Measurements from ENCODE around the gene CDH2. TPM values are rescaled to one million over a fixed set of nuclear protein-coding genes. Genes with fewer than 3 reads are reported as not detected.

Gene CDH2
- total RNA-seq, 1 experiment from 2014 or later, result 34.0 TPM

DNA sequence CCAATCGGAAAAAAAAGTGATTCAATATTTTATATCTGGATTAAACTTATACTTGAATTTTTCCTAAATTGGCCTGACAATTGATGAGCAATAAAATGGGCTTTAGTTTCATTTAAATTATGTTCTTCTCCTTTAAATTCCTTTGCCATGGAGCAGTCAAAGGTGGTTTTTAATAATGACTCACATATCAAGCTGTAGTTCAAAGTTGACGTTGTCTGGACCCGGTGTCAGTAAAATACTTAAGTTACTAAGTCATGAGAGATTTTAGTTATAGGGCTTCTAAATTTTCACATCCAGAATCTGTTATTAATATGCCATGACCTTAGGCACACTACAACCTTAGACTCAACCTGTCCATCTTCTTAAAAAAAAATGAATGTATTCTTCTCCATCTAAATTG, 62.5 kb downstream of the CDH2 start:
- no peaks in the 10 kb centered on the region for H3K36me3 ChIP-seq (ENCODE audit: low read depth, low read length)
- no peaks in the 10 kb centered on the region for H3K9me2 ChIP-seq (replicated peaks; ENCODE audit: low read length)
- H3K27ac ChIP-seq (ENCODE audit: low read length), result peak overlapping the region; percentile 92
- H3K4me2 ChIP-seq (ENCODE audit: low read length), result peak overlapping the region; percentile 87
- H3K27me3 ChIP-seq (ENCODE audit: low read length), result no peaks in the 10 kb centered on the region
- peak overlapping the region; percentile 58 for H3K4me3 ChIP-seq (ENCODE audit: low read length)
- H3F3A ChIP-seq (ENCODE audit: low read length, unreplicated experiment), result peaks cover 11% of the 10 kb centered on the region
- H3K79me2 ChIP-seq (ENCODE audit: low read length), result peaks cover 54% of the 10 kb centered on the region
- ChIA-PET CTCF (no interaction called here), POLR2A (ENCODE audit: unreplicated experiment) (interaction anchor here (0.6 kb wide), 2 partner anchors 257 to 317 kb away, joined by 3 to 7 read pairs; no protein-coding TSS in a partner anchor)
- peak overlapping the region; percentile 60 for H3K9ac ChIP-seq (ENCODE audit: low read length)
- no peak for TF ChIP-seq EZH2phosphoT487 (IDR thresholded peaks at IDR 0.05; ENCODE audit: borderline replicate concordance, low read length)
- no peak for TF ChIP-seq EZH2 (IDR thresholded peaks at IDR 0.05; ENCODE audit: low read length, unreplicated experiment)
- TF ChIP-seq, protein P1, sequence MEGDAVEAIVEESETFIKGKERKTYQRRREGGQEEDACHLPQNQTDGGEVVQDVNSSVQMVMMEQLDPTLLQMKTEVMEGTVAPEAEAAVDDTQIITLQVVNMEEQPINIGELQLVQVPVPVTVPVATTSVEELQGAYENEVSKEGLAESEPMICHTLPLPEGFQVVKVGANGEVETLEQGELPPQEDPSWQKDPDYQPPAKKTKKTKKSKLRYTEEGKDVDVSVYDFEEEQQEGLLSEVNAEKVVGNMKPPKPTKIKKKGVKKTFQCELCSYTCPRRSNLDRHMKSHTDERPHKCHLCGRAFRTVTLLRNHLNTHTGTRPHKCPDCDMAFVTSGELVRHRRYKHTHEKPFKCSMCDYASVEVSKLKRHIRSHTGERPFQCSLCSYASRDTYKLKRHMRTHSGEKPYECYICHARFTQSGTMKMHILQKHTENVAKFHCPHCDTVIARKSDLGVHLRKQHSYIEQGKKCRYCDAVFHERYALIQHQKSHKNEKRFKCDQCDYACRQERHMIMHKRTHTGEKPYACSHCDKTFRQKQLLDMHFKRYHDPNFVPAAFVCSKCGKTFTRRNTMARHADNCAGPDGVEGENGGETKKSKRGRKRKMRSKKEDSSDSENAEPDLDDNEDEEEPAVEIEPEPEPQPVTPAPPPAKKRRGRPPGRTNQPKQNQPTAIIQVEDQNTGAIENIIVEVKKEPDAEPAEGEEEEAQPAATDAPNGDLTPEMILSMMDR (conservative IDR thresholded peaks at IDR 0.05; ENCODE audit: low read depth, low read length), result no peak
- H2AFZ ChIP-seq (ENCODE audit: low read length), result no peak overlapping the region
- H4K20me1 ChIP-seq (ENCODE audit: low read length), result no peaks in the 10 kb centered on the region
- peak; percentile 85 for DNase-seq
- peak; percentile 56 for ATAC-seq
- H3K4me1 ChIP-seq (ENCODE audit: insufficient read depth, low read length), result peaks cover 66% of the 10 kb centered on the region
- intact Hi-C loops (cut with micrococcal nuclease), result loop anchor here (5.0 to 10.0 kb wide), 3 partner anchors 190 to 1043 kb away; no protein-coding TSS in a partner anchor
- H3K9me3 ChIP-seq (ENCODE audit: low read length), result no peaks in the 10 kb centered on the region
- no TSS peak for BruUV-seq (replicated peaks)

DNA sequence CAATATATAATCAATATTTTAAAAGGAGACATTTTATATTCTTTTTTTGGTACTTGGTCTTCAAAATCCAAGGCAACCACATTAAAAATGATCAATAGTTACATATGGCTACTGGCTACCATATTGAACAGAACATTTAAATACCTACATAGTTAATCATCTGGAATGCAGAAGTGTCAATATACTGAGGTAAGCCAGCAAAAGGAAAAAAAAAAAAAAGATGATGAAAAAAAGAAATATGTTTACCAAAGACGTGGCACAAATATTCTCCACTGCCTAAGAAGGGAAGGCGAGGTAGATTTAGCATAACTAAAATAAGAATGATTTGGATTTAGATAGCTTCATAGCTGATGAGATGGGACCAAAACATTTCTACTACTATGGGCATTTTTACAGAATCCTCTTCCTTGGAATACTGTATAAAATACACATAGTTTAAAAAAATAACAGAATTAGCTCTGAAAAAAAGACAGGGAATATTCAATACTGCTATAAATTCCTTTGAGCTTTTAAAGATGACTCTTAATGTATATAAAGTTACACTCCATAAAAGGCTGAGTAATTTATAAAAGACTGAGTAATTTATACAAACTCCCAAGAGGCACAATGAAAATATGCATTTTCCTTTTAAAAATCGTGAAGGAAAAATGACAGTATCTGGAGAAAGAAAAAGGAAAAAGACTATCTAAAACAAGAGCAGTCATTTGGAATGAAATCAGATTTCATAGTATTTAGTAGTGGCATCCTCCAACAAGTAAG, 63.5 kb downstream of the CDH2 start:
- ATAC-seq, result peak; percentile 53
- Histone ChIP-seq H3K4me2 (ENCODE audit: low read length) (peak overlapping the region; percentile 87), H3K9me3 (ENCODE audit: low read length) (no peaks in the 10 kb centered on the region), H3K27ac (ENCODE audit: low read length) (peak overlapping the region; percentile 92), H3K36me3 (ENCODE audit: low read depth, low read length) (no peaks in the 10 kb centered on the region), H2AFZ (ENCODE audit: low read length) (no peak overlapping the region), H3K4me3 (ENCODE audit: low read length) (peak overlapping the region; percentile 58), H3F3A (ENCODE audit: low read length, unreplicated experiment) (peaks cover 11% of the 10 kb centered on the region), H3K4me1 (ENCODE audit: insufficient read depth, low read length) (peaks cover 75% of the 10 kb centered on the region), H3K9me2 (replicated peaks; ENCODE audit: low read length) (no peaks in the 10 kb centered on the region), H3K27me3 (ENCODE audit: low read length) (no peaks in the 10 kb centered on the region), H3K79me2 (ENCODE audit: low read length) (peaks cover 56% of the 10 kb centered on the region), H4K20me1 (ENCODE audit: low read length) (no peaks in the 10 kb centered on the region), H3K9ac (ENCODE audit: low read length) (peak overlapping the region; percentile 49)
- intact Hi-C loops (cut with micrococcal nuclease), result loop anchor here (1.0 to 10.0 kb wide), 5 partner anchors 63 to 1044 kb away; no protein-coding TSS in a partner anchor
- TF ChIP-seq, protein P1 (conservative IDR thresholded peaks at IDR 0.05; ENCODE audit: low read depth, low read length), result no peak
- TF ChIP-seq EZH2phosphoT487 (IDR thresholded peaks at IDR 0.05; ENCODE audit: borderline replicate concordance, low read length), result no peak
- TF ChIP-seq EZH2 (IDR thresholded peaks at IDR 0.05; ENCODE audit: low read length, unreplicated experiment), result no peak
- ChIA-PET POLR2A (ENCODE audit: unreplicated experiment) (interaction anchor here (0.5 to 0.7 kb wide), 4 partner anchors 14 to 334 kb away, joined by 4 to 5 read pairs (median 4); no protein-coding TSS in a partner anchor), CTCF (interaction anchor here (0.7 kb wide), 1 partner anchor 134 kb away, joined by 7 read pairs; no protein-coding TSS in a partner anchor)
- DNase-seq, result peak; percentile 71
- TSS peak; percentile 62 for BruUV-seq (replicated peaks)

Measured in PC-3 (cell line).